ENCODE data around the gene PALM3.

DNA sequence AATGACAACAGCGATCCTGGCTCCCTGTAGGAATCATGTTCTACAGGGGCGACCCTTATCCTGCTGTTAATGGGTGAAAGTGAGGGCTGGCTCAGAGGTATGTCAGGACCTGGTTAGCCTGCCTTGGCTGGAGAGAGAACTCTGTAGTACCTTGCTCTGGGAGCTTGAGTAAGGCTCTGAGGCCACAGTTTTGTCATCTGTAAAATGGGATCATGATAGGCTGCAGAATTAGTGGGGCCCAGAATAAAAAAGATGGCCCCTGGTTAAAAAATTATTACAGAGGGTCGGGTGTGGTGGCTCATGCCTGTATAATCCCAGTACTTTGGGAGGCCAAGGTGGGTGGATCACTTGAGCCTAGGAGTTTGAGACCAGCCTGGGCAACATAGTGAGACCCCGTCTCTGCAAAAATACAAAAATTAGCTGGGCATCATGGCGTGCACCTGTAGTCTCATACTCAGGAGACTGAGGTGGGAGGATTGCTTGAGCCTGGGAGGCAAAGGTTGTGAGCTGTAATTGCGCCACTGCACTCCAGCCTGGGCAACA lies 39.2 kb upstream of the PALM3 start:
- TF ChIP-seq, protein P1, sequence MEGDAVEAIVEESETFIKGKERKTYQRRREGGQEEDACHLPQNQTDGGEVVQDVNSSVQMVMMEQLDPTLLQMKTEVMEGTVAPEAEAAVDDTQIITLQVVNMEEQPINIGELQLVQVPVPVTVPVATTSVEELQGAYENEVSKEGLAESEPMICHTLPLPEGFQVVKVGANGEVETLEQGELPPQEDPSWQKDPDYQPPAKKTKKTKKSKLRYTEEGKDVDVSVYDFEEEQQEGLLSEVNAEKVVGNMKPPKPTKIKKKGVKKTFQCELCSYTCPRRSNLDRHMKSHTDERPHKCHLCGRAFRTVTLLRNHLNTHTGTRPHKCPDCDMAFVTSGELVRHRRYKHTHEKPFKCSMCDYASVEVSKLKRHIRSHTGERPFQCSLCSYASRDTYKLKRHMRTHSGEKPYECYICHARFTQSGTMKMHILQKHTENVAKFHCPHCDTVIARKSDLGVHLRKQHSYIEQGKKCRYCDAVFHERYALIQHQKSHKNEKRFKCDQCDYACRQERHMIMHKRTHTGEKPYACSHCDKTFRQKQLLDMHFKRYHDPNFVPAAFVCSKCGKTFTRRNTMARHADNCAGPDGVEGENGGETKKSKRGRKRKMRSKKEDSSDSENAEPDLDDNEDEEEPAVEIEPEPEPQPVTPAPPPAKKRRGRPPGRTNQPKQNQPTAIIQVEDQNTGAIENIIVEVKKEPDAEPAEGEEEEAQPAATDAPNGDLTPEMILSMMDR (conservative IDR thresholded peaks at IDR 0.05; ENCODE audit: low read length) = no peak
- TF ChIP-seq EZH2phosphoT487 (IDR thresholded peaks at IDR 0.05; ENCODE audit: borderline replicate concordance, low read depth, low read length) = no peak

Data from OCI-LY7 (cell line).